Measurements from ENCODE around the gene PPP1R9A.

The PPP1R9A gene

DNA sequence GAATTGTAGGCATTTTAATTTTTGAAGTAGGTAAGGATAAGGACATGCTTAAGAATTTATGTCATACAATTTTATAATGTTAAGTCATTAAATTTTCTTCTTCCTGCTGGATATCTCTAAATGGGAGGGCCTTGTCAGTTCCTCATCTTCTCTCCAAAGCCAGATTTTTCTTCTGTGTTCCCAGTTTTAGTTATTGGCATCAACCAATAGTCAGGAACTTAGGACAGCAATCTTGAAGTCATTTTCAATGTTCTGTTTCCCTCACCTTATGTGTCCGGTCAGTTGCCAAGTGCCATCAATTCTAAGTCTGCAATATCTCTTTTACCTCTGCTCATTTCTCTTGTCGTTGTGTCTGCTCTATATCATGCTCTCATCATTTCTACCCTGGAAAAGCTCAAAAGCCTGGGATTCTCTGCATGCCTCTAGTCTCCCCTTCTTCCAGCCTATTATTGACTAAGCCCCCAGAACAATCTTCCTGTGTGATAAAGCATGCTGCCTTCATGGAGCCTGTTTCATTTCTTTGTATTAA, 145.2 kb downstream of the PPP1R9A start:
- in situ Hi-C loops (cut with HindIII; ENCODE audit: low sequenced_read_pairs), result no loop called here
- no peak overlapping the region for H3K4me3 ChIP-seq (ENCODE audit: low read depth, low read length)
- no peak for DNase-seq (ENCODE audit: low read depth)
- TF ChIP-seq, protein P1, sequence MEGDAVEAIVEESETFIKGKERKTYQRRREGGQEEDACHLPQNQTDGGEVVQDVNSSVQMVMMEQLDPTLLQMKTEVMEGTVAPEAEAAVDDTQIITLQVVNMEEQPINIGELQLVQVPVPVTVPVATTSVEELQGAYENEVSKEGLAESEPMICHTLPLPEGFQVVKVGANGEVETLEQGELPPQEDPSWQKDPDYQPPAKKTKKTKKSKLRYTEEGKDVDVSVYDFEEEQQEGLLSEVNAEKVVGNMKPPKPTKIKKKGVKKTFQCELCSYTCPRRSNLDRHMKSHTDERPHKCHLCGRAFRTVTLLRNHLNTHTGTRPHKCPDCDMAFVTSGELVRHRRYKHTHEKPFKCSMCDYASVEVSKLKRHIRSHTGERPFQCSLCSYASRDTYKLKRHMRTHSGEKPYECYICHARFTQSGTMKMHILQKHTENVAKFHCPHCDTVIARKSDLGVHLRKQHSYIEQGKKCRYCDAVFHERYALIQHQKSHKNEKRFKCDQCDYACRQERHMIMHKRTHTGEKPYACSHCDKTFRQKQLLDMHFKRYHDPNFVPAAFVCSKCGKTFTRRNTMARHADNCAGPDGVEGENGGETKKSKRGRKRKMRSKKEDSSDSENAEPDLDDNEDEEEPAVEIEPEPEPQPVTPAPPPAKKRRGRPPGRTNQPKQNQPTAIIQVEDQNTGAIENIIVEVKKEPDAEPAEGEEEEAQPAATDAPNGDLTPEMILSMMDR (IDR thresholded peaks at IDR 0.05; ENCODE audit: low read depth, low read length, missing control alignments), result no peak

DNA sequence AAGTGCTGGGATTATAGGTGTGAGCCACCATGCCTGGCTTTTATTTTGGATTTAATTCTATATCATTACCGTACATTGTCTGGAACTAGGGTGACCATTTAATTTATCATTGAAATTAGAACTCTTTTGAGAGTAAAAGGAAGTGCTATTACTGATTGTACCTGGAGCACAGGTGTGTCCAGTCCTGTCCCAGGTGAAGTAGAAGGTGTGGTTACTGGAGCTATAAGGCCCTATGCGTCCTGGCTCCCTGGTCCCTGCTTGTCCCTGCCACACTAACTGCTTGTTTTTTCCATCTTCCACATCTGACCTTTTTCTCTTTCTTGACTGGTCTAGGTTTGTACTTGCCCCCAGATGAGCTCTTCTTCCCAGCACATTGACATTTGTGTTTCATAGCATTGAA, 147.0 kb downstream of the PPP1R9A start:
- no peak for DNase-seq (ENCODE audit: low read depth)
- no peak overlapping the region for H3K4me3 ChIP-seq (ENCODE audit: low read depth, low read length)
- in situ Hi-C loops (cut with HindIII; ENCODE audit: low sequenced_read_pairs), result no loop called here
- TF ChIP-seq, protein P1 (IDR thresholded peaks at IDR 0.05; ENCODE audit: low read depth, low read length, missing control alignments), result no peak

- in situ Hi-C loops (cut with HindIII; ENCODE audit: low sequenced_read_pairs), result no loop called here
- no peak overlapping the region for H3K4me3 ChIP-seq (ENCODE audit: low read depth, low read length)
- TF ChIP-seq, protein P1 (IDR thresholded peaks at IDR 0.05; ENCODE audit: low read depth, low read length, missing control alignments), result no peak
- DNase-seq (ENCODE audit: low read depth), result no peak
Measured at GRCh38 chr7:95055295-95055694, 147.9 kb downstream of the PPP1R9A start.

DNA sequence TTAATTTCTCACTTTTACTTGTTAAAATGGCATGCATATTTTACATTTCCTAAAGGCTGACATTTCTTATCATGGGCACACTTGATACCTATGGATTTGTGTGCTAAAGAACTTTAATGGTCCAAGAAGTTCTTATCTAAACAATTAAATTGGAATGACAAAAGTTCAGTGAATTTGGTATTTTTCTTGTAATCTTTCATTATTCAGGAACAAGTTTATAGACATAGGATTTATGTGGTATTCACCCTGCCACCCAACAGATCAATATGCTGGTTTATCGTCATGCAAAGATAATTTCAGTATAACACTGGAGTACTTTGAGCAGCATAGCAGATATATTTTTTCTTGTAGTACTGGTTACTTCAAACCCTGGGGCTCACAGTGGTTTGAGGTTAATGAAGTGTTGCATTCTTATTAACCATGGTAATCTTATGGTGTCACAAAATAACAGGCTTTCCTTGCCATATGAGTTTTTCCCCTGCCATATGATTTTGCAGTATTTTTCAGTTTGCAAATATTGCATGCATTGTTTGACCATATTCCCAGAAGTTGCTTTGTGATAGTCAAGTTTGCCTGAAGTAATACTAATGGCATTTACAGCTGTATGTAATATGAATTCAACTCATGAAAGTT, 148.8 kb downstream of the PPP1R9A start:
- DNase-seq (ENCODE audit: low read depth), result no peak
- in situ Hi-C loops (cut with HindIII; ENCODE audit: low sequenced_read_pairs), result no loop called here
- no peak overlapping the region for H3K4me3 ChIP-seq (ENCODE audit: low read depth, low read length)
- TF ChIP-seq, protein P1 (IDR thresholded peaks at IDR 0.05; ENCODE audit: low read depth, low read length, missing control alignments), result no peak

DNA sequence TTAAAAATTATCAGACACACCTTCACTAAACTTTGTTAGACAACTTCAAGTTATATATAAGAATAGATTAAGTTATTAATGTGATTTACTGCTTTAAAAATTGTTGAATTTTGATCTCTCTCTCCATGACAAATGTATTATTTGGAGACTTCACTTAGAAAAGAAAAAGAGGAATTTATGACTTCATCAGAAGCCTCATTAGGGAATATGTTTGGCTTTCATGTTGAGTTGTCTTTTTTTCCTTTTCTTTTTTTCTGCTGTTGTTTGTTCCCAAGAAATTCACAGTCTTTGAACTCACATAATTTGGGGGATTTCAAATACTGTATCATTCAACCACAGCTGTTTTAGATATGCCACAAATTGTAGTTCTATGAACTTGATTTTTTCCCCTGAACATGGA, 149.5 kb downstream of the PPP1R9A start:
- in situ Hi-C loops (cut with HindIII; ENCODE audit: low sequenced_read_pairs), result no loop called here
- TF ChIP-seq, protein P1 (IDR thresholded peaks at IDR 0.05; ENCODE audit: low read depth, low read length, missing control alignments), result no peak
- no peak for DNase-seq (ENCODE audit: low read depth)
- no peak overlapping the region for H3K4me3 ChIP-seq (ENCODE audit: low read depth, low read length)

- TF ChIP-seq, protein P1 (IDR thresholded peaks at IDR 0.05; ENCODE audit: low read depth, low read length, missing control alignments), result no peak
- H3K4me3 ChIP-seq (ENCODE audit: low read depth, low read length), result no peak overlapping the region
- in situ Hi-C loops (cut with HindIII; ENCODE audit: low sequenced_read_pairs), result no loop called here
- no peak for DNase-seq (ENCODE audit: low read depth)
Measured at GRCh38 chr7:95059842-95060313, 152.5 kb downstream of the PPP1R9A start.

All from astrocyte of the cerebellum (primary cell).